Esophagus muscularis mucosa (tissue), 3 donors: ENCODE measurements around the gene CLIC4.
"Not testable (repeated sequence)": the region's sequence is repeated elsewhere in the genome, so short reads cannot be mapped to it uniquely, and the experiment has no call there.

Source experiments
- POLR2A ChIP-seq: fragments of 450-650 bp; IDR thresholded peaks from one replicate; pipeline ENCODE4 v1.6.1; 2017; ENCODE audit warnings: antibody characterized with exemption, moderate library complexity, mild to moderate bottlenecking, low read depth
- POLR2AphosphoS5 ChIP-seq, 2 donors: sonication (generic); formaldehyde crosslinking; IDR thresholded peaks; one replicate each; pipeline ENCODE4 v1.6.1; 2017; ENCODE audit warnings: antibody characterized with exemption in 2 of 2
- TF ChIP-seq, protein P1 (sequence below), 3 experiments: fragments of 200-600 bp in 2 of 3; fragments of 450-650 bp in 1 of 3; sonication (generic) in 2 of 3; IDR thresholded peaks; one replicate each; pipeline ENCODE4 v1.5.1; 2017 to 2019; ENCODE audit warnings: antibody characterized with exemption in 3 of 3, mild to moderate bottlenecking in 2 of 3, moderate library complexity in 1 of 3

DNA sequence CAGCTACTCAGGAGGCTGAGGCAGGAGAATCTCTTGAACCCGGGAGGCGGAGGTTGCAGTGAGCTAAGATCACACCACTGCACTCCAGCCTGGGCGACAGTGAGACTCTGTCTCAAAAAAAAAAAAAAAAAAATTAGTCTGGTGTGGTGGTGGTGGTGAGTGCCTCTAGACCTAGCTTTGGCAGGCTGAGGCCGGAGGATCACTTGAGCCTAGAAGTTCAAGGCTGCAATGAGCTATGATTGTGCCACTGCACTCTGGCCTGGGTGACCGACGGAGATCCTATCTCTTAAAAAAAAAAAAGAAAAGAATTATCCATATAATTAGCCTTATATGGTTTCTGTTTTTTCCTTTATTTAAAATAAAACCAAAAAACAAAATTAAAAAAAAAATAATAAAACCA, 10.1 kb downstream of the CLIC4 start:
- TF ChIP-seq, protein P1, sequence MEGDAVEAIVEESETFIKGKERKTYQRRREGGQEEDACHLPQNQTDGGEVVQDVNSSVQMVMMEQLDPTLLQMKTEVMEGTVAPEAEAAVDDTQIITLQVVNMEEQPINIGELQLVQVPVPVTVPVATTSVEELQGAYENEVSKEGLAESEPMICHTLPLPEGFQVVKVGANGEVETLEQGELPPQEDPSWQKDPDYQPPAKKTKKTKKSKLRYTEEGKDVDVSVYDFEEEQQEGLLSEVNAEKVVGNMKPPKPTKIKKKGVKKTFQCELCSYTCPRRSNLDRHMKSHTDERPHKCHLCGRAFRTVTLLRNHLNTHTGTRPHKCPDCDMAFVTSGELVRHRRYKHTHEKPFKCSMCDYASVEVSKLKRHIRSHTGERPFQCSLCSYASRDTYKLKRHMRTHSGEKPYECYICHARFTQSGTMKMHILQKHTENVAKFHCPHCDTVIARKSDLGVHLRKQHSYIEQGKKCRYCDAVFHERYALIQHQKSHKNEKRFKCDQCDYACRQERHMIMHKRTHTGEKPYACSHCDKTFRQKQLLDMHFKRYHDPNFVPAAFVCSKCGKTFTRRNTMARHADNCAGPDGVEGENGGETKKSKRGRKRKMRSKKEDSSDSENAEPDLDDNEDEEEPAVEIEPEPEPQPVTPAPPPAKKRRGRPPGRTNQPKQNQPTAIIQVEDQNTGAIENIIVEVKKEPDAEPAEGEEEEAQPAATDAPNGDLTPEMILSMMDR (IDR thresholded peaks at IDR 0.05) = not testable (repeated sequence)
- not testable (repeated sequence) for TF ChIP-seq POLR2A; POLR2AphosphoS5 (IDR thresholded peaks at IDR 0.05)
